ENCODE measurements around the gene ITIH4. TPM values are rescaled to one million over a fixed set of nuclear protein-coding genes. Genes with fewer than 3 reads are reported as not detected.

Gene ITIH4
- total and polyA plus RNA-seq, 2 of the 13 experiments (the other 11 are each of a cell fraction or from before 2014, with no cell fraction given) = 2.7 to 5.3 TPM

DNA sequence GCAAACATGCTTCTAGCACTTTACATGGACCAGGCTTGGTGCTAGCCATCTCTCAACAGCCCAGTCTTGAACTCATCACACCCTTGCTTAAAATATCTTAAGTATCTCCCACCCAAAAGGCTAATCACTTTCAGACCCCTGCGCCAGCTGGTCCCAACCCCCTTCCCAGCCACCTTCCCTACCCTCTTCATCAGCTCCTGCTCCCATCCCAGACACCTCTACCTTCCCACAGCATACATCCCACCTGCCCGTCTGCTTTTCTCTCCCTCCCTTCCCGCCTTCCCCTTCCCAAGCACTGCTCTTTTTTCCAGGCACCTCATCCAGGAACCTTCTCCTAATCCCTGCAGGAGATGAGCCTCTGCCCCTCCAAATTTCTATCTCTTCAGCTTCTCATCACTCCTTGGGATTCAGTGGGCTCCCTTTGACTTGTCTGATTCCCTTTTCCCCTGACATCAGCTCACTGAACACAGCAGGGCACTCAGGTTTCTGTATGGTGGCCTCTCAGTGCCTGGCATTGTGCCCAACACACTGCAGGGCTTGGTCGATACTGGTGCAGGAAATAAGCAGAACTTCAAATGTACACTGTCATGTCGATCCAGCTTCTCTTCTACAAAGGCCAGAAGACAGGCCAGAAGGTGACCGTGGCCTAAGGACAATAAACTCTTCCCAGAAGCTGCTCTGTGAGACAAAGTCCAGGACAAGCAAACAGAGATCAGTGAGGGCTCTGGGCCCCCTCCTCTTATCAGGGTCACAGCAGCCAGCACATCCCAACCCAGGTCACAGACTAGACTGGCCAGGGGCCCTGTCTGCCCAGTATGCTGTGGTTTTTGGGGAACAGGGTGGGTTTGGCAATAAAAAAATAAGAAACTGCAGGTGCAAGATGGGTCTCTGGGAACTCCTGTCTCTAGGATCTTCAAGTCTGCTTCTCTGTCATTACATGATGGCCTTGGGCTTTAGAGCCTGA lies 55.3 kb downstream of the ITIH4 start (continued):
- TF ChIP-seq, protein P1, sequence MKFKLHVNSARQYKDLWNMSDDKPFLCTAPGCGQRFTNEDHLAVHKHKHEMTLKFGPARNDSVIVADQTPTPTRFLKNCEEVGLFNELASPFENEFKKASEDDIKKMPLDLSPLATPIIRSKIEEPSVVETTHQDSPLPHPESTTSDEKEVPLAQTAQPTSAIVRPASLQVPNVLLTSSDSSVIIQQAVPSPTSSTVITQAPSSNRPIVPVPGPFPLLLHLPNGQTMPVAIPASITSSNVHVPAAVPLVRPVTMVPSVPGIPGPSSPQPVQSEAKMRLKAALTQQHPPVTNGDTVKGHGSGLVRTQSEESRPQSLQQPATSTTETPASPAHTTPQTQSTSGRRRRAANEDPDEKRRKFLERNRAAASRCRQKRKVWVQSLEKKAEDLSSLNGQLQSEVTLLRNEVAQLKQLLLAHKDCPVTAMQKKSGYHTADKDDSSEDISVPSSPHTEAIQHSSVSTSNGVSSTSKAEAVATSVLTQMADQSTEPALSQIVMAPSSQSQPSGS (CRISPR knock-in tag; IDR thresholded peaks at IDR 0.05) = peak; percentile 67; the same call in 1 of the 2 replicates
- TF ChIP-seq, protein P2, sequence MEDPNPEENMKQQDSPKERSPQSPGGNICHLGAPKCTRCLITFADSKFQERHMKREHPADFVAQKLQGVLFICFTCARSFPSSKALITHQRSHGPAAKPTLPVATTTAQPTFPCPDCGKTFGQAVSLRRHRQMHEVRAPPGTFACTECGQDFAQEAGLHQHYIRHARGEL (CRISPR knock-in tag; IDR thresholded peaks at IDR 0.05) = no peak
- TF ChIP-seq, protein P3, sequence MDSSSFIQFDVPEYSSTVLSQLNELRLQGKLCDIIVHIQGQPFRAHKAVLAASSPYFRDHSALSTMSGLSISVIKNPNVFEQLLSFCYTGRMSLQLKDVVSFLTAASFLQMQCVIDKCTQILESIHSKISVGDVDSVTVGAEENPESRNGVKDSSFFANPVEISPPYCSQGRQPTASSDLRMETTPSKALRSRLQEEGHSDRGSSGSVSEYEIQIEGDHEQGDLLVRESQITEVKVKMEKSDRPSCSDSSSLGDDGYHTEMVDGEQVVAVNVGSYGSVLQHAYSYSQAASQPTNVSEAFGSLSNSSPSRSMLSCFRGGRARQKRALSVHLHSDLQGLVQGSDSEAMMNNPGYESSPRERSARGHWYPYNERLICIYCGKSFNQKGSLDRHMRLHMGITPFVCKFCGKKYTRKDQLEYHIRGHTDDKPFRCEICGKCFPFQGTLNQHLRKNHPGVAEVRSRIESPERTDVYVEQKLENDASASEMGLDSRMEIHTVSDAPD (CRISPR knock-in tag; IDR thresholded peaks at IDR 0.05) = peak; percentile 38; the same call in 1 of the 2 replicates
- TF ChIP-seq, protein P4, sequence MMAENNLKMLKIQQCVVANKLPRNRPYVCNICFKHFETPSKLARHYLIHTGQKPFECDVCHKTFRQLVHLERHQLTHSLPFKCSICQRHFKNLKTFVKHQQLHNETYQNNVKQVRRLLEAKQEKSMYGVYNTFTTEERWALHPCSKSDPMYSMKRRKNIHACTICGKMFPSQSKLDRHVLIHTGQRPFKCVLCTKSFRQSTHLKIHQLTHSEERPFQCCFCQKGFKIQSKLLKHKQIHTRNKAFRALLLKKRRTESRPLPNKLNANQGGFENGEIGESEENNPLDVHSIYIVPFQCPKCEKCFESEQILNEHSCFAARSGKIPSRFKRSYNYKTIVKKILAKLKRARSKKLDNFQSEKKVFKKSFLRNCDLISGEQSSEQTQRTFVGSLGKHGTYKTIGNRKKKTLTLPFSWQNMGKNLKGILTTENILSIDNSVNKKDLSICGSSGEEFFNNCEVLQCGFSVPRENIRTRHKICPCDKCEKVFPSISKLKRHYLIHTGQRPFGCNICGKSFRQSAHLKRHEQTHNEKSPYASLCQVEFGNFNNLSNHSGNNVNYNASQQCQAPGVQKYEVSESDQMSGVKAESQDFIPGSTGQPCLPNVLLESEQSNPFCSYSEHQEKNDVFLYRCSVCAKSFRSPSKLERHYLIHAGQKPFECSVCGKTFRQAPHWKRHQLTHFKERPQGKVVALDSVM (CRISPR knock-in tag; IDR thresholded peaks at IDR 0.05) = no peak
- peak; percentile 91 for TF ChIP-seq NCOR1 (IDR thresholded peaks at IDR 0.05; ENCODE audit: borderline replicate concordance, low read length)
- TF ChIP-seq, protein P5, sequence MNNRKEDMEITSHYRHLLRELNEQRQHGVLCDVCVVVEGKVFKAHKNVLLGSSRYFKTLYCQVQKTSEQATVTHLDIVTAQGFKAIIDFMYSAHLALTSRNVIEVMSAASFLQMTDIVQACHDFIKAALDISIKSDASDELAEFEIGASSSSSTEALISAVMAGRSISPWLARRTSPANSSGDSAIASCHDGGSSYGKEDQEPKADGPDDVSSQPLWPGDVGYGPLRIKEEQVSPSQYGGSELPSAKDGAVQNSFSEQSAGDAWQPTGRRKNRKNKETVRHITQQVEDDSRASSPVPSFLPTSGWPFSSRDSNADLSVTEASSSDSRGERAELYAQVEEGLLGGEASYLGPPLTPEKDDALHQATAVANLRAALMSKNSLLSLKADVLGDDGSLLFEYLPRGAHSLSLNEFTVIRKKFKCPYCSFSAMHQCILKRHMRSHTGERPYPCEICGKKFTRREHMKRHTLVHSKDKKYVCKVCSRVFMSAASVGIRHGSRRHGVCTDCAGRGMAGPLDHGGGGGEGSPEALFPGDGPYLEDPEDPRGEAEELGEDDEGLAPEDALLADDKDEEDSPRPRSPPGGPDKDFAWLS (CRISPR knock-in tag; IDR thresholded peaks at IDR 0.05; ENCODE audit: borderline replicate concordance) = no peak
- TF ChIP-seq KDM3A (CRISPR knock-in tag; IDR thresholded peaks at IDR 0.05; ENCODE audit: low read depth) = peak; percentile 46; the same call in 1 of the 2 replicates
- TF ChIP-seq SIN3A (IDR thresholded peaks at IDR 0.05; ENCODE audit: borderline replicate concordance, low read depth, low read length) = 0 out of 2 replicates have a peak, but pooled peaks have one; percentile 4
- no peak for TF ChIP-seq ZNF180 (CRISPR knock-in tag; IDR thresholded peaks at IDR 0.05; ENCODE audit: borderline replicate concordance, low read depth)
- TF ChIP-seq MIER3 (CRISPR knock-in tag; IDR thresholded peaks at IDR 0.05; ENCODE audit: borderline replicate concordance) = peak; percentile 89; the same call in 1 of the 2 replicates
- TF ChIP-seq ZNF263 (CRISPR knock-in tag; IDR thresholded peaks at IDR 0.05) = 0 out of 2 replicates have a peak, but pooled peaks have one; percentile 12
- TF ChIP-seq ZNF432 (CRISPR knock-in tag; IDR thresholded peaks at IDR 0.05; ENCODE audit: borderline replicate concordance) = no peak
- TF ChIP-seq ATF1 (CRISPR knock-in tag; IDR thresholded peaks at IDR 0.05) = peak; percentile 60; the same call in 1 of the 2 replicates
- peak; percentile 57; the same call in 1 of the 2 replicates for TF ChIP-seq POLR2G (IDR thresholded peaks at IDR 0.05; ENCODE audit: low read depth, low read length)
- peak; percentile 79 for TF ChIP-seq ASH2L (IDR thresholded peaks at IDR 0.05; ENCODE audit: insufficient read length, low read depth, low read length)
- TF ChIP-seq ZFX (CRISPR knock-in tag; IDR thresholded peaks at IDR 0.05; ENCODE audit: low read depth) = peak; percentile 93
- 0 out of 2 replicates have a peak, but pooled peaks have one; percentile 13 for TF ChIP-seq PAX8 (CRISPR knock-in tag; IDR thresholded peaks at IDR 0.05; ENCODE audit: borderline replicate concordance)

Measured in HepG2 (cell line).